Astrocyte of the spinal cord (primary cell): Measurements from ENCODE around the gene MAGI2.

Source experiments
- DNase-seq: peaks from one replicate; pipeline ENCODE4 v3.0.0; 2011; ENCODE audit warnings: low read depth, low spot score
- H3K4me3 ChIP-seq: 2 replicates; pipeline ENCODE4 v1.5.1; 2011; ENCODE audit warnings: low read depth, mild to moderate bottlenecking, low read length, moderate library complexity
- CTCF ChIP-seq: IDR thresholded peaks from 2 replicates; pipeline ENCODE4 v1.5.1; 2012; ENCODE audit warnings: low read depth, mild to moderate bottlenecking, low read length, inconsistent platforms
- in situ Hi-C: cut with HindIII; loops from 2 replicates; pipeline ENCODE4 v1.10.0; 2017; ENCODE audit warnings: low sequenced_read_pairs

The MAGI2 gene

GRCh38 chr7:77993838-77994237 is 1459.6 kb downstream of the MAGI2 start:
- TF ChIP-seq CTCF = no peak
- in situ Hi-C loops = no loop called here
- DNase-seq = no peak
- no peak overlapping the region for H3K4me3 ChIP-seq

- no peak for DNase-seq
- in situ Hi-C loops = no loop called here
- TF ChIP-seq CTCF = no peak
- no peak overlapping the region for H3K4me3 ChIP-seq
Measured at GRCh38 chr7:77991656-77992055, 1461.8 kb downstream of the MAGI2 start.

- TF ChIP-seq CTCF = no peak
- DNase-seq = no peak
- H3K4me3 ChIP-seq = no peak overlapping the region
- in situ Hi-C loops = no loop called here
Measured at GRCh38 chr7:77989981-77990566, 1463.4 kb downstream of the MAGI2 start.

- no peak for TF ChIP-seq CTCF
- no peak for DNase-seq
- in situ Hi-C loops = no loop called here
- H3K4me3 ChIP-seq = no peak overlapping the region
Measured at GRCh38 chr7:77985974-77986339, 1467.5 kb downstream of the MAGI2 start.

GRCh38 chr7:77985232-77985973 is 1468.1 kb downstream of the MAGI2 start:
- DNase-seq = no peak
- no peak overlapping the region for H3K4me3 ChIP-seq
- TF ChIP-seq CTCF = no peak
- in situ Hi-C loops = no loop called here

- in situ Hi-C loops = no loop called here
- H3K4me3 ChIP-seq = no peak overlapping the region
- no peak for DNase-seq
- no peak for TF ChIP-seq CTCF
Measured at GRCh38 chr7:77983973-77984372, 1469.5 kb downstream of the MAGI2 start.
